WTC11 (cell line): ENCODE results near the gene DIP2A.

Experiments used
- CTCF ChIP-seq: fragments of 200-600 bp; IDR thresholded peaks from 2 replicates; pipeline ENCODE4 v1.8.0; 2022; ENCODE audit warnings: antibody characterized with exemption
- JAZF1 ChIP-seq: fragments of 250-450 bp; sonication (Bioruptor Pico); IDR thresholded peaks from 2 replicates; pipeline ENCODE4 v1.9.0; 2021; ENCODE audit warnings: moderate library complexity, mild to moderate bottlenecking, inconsistent platforms
- JUN ChIP-seq: sonication (generic); formaldehyde crosslinking; IDR thresholded peaks from 2 replicates; pipeline ENCODE4 v1.8.0; 2023; ENCODE audit warnings: mild to moderate bottlenecking, missing genetic modification reagents
- MAX ChIP-seq: sonication (generic); formaldehyde crosslinking; IDR thresholded peaks from 2 replicates; pipeline ENCODE4 v1.8.0; 2022; ENCODE audit warnings: mild to moderate bottlenecking, missing genetic modification reagents
- NR2C2 ChIP-seq: sonication (generic); formaldehyde crosslinking; IDR thresholded peaks from 2 replicates; pipeline ENCODE4 v1.8.0; 2022; ENCODE audit warnings: mild to moderate bottlenecking, missing genetic modification reagents
- OVOL2 ChIP-seq: fragments of 250-450 bp; sonication (Bioruptor Pico); IDR thresholded peaks from 2 replicates; pipeline ENCODE4 v1.9.0; 2021; ENCODE audit warnings: mild to moderate bottlenecking, borderline replicate concordance
- TEAD4 ChIP-seq: sonication (generic); formaldehyde crosslinking; IDR thresholded peaks from 2 replicates; pipeline ENCODE4 v1.8.0; 2022; ENCODE audit warnings: mild to moderate bottlenecking, missing genetic modification reagents
- USF2 ChIP-seq: sonication (generic); formaldehyde crosslinking; IDR thresholded peaks from 2 replicates; pipeline ENCODE4 v1.8.1; 2023; ENCODE audit warnings: mild to moderate bottlenecking, missing genetic modification reagents, moderate library complexity
- ZBTB43 ChIP-seq: sonication (generic); formaldehyde crosslinking; IDR thresholded peaks from 2 replicates; pipeline ENCODE4 v1.8.1; 2023; ENCODE audit warnings: mild to moderate bottlenecking, missing genetic modification reagents
- ZNF416 ChIP-seq: fragments of 250-450 bp; sonication (Bioruptor Pico); IDR thresholded peaks from 2 replicates; pipeline ENCODE4 v1.9.0; 2021; ENCODE audit warnings: mild to moderate bottlenecking, inconsistent platforms
- ZNF532 ChIP-seq: fragments of 250-450 bp; sonication (Bioruptor Pico); IDR thresholded peaks from 2 replicates; pipeline ENCODE4 v1.9.0; 2021; ENCODE audit warnings: mild to moderate bottlenecking, borderline replicate concordance
- TF ChIP-seq, protein P1 (sequence below): sonication (generic); formaldehyde crosslinking; IDR thresholded peaks from 2 replicates; pipeline ENCODE4 v1.8.0; 2022; ENCODE audit warnings: mild to moderate bottlenecking, missing genetic modification reagents
- TF ChIP-seq, protein P2 (sequence below): fragments of 250-450 bp; sonication (Bioruptor Pico); IDR thresholded peaks from 2 replicates; pipeline ENCODE4 v1.9.0; 2021; ENCODE audit warnings: mild to moderate bottlenecking

- TF ChIP-seq CTCF (no peak), OVOL2 (CRISPR knock-in tag) (no peak), JUN (CRISPR knock-in tag) (no peak), NR2C2 (CRISPR knock-in tag) (no peak), MAX (CRISPR knock-in tag) (no peak), JAZF1 (CRISPR knock-in tag) (no peak), USF2 (no peak), ZNF416 (CRISPR knock-in tag) (no peak), ZNF532 (CRISPR knock-in tag) (no peak), ZBTB43 (CRISPR knock-in tag) (no peak), TEAD4 (CRISPR knock-in tag) (no peak)
- TF ChIP-seq, protein P1, sequence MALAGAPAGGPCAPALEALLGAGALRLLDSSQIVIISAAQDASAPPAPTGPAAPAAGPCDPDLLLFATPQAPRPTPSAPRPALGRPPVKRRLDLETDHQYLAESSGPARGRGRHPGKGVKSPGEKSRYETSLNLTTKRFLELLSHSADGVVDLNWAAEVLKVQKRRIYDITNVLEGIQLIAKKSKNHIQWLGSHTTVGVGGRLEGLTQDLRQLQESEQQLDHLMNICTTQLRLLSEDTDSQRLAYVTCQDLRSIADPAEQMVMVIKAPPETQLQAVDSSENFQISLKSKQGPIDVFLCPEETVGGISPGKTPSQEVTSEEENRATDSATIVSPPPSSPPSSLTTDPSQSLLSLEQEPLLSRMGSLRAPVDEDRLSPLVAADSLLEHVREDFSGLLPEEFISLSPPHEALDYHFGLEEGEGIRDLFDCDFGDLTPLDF (CRISPR knock-in tag): no peak
- TF ChIP-seq, protein P2, sequence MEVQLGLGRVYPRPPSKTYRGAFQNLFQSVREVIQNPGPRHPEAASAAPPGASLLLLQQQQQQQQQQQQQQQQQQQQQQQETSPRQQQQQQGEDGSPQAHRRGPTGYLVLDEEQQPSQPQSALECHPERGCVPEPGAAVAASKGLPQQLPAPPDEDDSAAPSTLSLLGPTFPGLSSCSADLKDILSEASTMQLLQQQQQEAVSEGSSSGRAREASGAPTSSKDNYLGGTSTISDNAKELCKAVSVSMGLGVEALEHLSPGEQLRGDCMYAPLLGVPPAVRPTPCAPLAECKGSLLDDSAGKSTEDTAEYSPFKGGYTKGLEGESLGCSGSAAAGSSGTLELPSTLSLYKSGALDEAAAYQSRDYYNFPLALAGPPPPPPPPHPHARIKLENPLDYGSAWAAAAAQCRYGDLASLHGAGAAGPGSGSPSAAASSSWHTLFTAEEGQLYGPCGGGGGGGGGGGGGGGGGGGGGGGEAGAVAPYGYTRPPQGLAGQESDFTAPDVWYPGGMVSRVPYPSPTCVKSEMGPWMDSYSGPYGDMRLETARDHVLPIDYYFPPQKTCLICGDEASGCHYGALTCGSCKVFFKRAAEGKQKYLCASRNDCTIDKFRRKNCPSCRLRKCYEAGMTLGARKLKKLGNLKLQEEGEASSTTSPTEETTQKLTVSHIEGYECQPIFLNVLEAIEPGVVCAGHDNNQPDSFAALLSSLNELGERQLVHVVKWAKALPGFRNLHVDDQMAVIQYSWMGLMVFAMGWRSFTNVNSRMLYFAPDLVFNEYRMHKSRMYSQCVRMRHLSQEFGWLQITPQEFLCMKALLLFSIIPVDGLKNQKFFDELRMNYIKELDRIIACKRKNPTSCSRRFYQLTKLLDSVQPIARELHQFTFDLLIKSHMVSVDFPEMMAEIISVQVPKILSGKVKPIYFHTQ (CRISPR knock-in tag): no peak
Observed at GRCh38 chr21:46431884-46432488, 26.7 kb upstream of the DIP2A start.
